Motor neuron (in vitro differentiated cells): ENCODE results near the gene NIPSNAP3A. TPM values are rescaled to one million over a fixed set of nuclear protein-coding genes. Genes with fewer than 3 reads are reported as not detected.

Experiments
- ATAC-seq, 8 experiments: fragments of 200-7000 bp; cut with Tn5 transposase; replicated peaks in 6 of 8; 2 replicates each; pipeline ENCODE4 v1.8.0; 2021; ENCODE audit warnings: mild to moderate bottlenecking in 8 of 8, moderate library complexity in 8 of 8
- H3K27ac ChIP-seq, 2 donors: fragments of 250-450 bp; sonication (Bioruptor Pico); 2 replicates each; pipeline ENCODE4 v1.9.0; 2021; ENCODE audit warnings: antibody characterized with exemption in 2 of 2, mild to moderate bottlenecking in 2 of 2, moderate library complexity in 1 of 2
- H3K4me1 ChIP-seq, 2 donors: fragments of 250-450 bp; sonication (Bioruptor Pico); replicated peaks in 1 of 2; 2 replicates each; pipeline ENCODE4 v1.6.1; 2021; ENCODE audit warnings: antibody characterized with exemption in 2 of 2, mild to moderate bottlenecking in 2 of 2, moderate library complexity in 1 of 2
- H3K4me3 ChIP-seq, 5 donors: fragments of 250-450 bp; sonication (Bioruptor Pico); 2 replicates each; pipeline ENCODE4 v1.9.0; 2021; ENCODE audit warnings: antibody characterized with exemption in 5 of 5, mild to moderate bottlenecking in 5 of 5, moderate library complexity in 4 of 5
- WGBS, 10 experiments: fragments of 450-650 bp; shearing (Covaris generic); methylation state at CpG; one replicate each; pipeline ENCODE4 v1.0.0; 2022; 5-methylcytosine and 5-hydroxymethylcytosine counted together
- in situ Hi-C, 9 experiments: fragments of 400-800 bp; cut with MboI; loops; one replicate each; pipeline ENCODE4 v1.15.0; 2021; ENCODE audit warnings: low sequenced_read_pairs in 9 of 9, low pct_unique_long_range_greater_than_20kb in 2 of 9; ENCODE audit not compliant: unreplicated experiment in 9 of 9
- total RNA-seq, 8 experiments: library from RNA; unstranded; fragments of 300-600 nt; gene quantifications; 2 replicates each; pipeline versions ENCODE4 v1.2.3 to v1.2.4, GENCODE V29; 2022

NIPSNAP3A gene
- total RNA-seq, 8 experiments from 2014 or later = 15.6 to 44.8 (median 23.1) TPM

DNA sequence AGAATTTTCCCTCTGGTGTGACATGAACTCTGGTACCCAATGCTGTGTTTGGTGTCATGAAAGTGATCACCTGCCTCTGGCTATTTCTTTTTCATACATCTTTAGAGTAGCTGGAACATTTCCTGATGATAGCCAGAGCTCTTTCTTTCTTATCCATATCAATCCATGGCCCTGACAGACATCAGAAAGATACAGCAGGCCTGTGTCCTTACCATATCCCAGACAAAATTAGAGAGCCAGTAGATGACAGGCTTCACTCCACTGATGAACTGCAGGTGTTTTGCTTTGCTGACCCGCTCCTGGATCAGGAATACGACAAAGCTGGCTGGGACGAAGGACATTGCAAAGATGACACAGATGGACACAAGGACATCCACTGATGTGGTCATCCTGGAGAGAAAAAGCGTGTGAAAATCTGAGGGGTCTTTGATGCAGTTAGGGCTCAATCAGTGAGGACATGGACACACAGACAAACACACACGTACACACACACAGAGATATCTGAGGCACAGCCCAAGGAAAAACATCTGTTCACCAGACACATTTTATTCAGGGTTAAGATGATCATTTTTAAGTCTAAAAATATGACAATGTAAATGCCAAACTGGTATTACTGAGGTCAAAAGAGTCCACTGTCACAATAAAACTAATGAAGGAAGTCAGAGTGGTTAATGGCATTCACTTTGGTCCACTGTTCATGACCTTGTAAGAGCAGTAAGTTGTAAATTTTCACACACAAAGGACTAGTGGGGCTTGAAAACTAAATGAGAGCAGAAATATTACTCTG, 50.9 kb downstream of the NIPSNAP3A start:
- no peak overlapping the region for H3K4me3 ChIP-seq
- 27 to 98% (median 83%) methylated on average over 1 to 5 of the region's 5 CpGs for WGBS, 10 experiments
- peaks cover 4 to 37% of the 10 kb centered on the region in 2 donors for H3K4me1 ChIP-seq
- in situ Hi-C loops = loop anchor here in 2 of 9 experiments (25.0 kb wide), 2 partner anchors 364 to 614 kb away; no protein-coding TSS in a partner anchor
- peak in 3 of 8 experiments; percentile 10 to 46 (median 29) for ATAC-seq
- H3K27ac ChIP-seq = no peak overlapping the region

DNA sequence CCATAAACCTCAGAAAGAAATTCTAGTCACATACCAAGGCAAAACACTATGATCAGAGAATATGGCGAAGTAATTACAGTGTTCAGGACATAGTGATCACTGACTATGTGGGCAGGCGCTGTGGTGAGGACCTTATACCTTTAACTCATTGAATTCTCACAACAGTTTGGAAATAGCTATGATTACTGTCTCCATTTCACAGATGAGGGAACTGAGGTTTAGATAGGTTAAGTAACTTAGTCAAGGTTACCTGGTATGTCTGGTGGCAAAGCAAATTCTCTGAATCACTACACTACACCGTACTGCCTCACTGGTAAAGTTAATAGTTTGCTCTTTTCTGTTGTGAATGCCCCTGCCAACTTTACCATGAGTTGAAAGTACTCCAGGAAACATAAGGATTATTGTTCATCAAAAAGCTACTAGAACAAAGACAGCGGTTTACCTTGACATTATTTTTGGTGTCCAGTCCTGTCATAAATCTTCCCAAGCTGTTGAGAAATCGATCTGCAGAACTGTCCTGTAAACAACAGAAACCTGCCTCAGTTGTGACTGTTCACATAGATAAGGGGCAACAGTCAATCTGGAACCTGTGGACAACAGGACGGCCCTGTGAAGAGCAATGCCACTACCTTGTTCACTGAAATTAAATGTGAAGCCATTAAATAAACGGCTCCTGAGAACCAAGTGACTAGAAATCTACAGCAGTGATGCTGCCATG, 52.7 kb downstream of the NIPSNAP3A start:
- H3K4me1 ChIP-seq = peaks cover 4 to 37% of the 10 kb centered on the region in 2 donors
- in situ Hi-C loops = no loop called here
- no peak overlapping the region for H3K27ac ChIP-seq
- 81 to 100% (median 90%) methylated on average over 2 to 5 of the region's 7 CpGs; no CpG with 5 or more reads in 2 of the 10 experiments for WGBS, 10 experiments
- no peak for ATAC-seq
- H3K4me3 ChIP-seq = no peak overlapping the region

GRCh38 chr9:104802110-104802509, 54.6 kb downstream of the NIPSNAP3A start:
- no peak overlapping the region for H3K4me3 ChIP-seq
- H3K4me1 ChIP-seq = peaks cover 0 to 27% of the 10 kb centered on the region in 2 donors
- ATAC-seq = no peak
- 75 to 100% (median 94%) methylated on average over 1 to 5 of the region's 5 CpGs; no CpG with 5 or more reads in 2 of the 10 experiments for WGBS, 10 experiments
- H3K27ac ChIP-seq = no peak overlapping the region
- in situ Hi-C loops = no loop called here

GRCh38 chr9:104802906-104803305, 55.4 kb downstream of the NIPSNAP3A start:
- WGBS, 10 experiments = 50 to 100% (median 82%) methylated on average over 1 to 2 of the region's 2 CpGs; no CpG with 5 or more reads in 4 of the 10 experiments
- ATAC-seq = no peak
- peaks cover 0 to 19% of the 10 kb centered on the region in 2 donors for H3K4me1 ChIP-seq
- no peak overlapping the region for H3K27ac ChIP-seq
- in situ Hi-C loops = no loop called here
- no peak overlapping the region for H3K4me3 ChIP-seq

GRCh38 chr9:104805441-104805840, 58.0 kb downstream of the NIPSNAP3A start:
- in situ Hi-C loops = no loop called here
- no peaks in the 10 kb centered on the region for H3K4me1 ChIP-seq
- H3K4me3 ChIP-seq = no peak overlapping the region
- H3K27ac ChIP-seq = no peak overlapping the region
- 73 to 100% methylated on average over 2 of the region's 2 CpGs; no CpG with 5 or more reads in 8 of the 10 experiments for WGBS, 10 experiments
- no peak for ATAC-seq

- H3K27ac ChIP-seq = no peak overlapping the region
- WGBS, 10 experiments = 0 to 87% (median 60%) methylated on average over 1 to 3 of the region's 3 CpGs; no CpG with 5 or more reads in 3 of the 10 experiments
- H3K4me3 ChIP-seq = no peak overlapping the region
- in situ Hi-C loops = no loop called here
- H3K4me1 ChIP-seq = no peaks in the 10 kb centered on the region
- ATAC-seq = peak in 3 of 8 experiments; percentile 84 to 94 (median 90)
Observed at GRCh38 chr9:104808035-104808614, 60.6 kb downstream of the NIPSNAP3A start.

Other genes starting within 250 kb of the NIPSNAP3A start
- under 1 TPM in 2 of 8 experiments, not detected in 6; 0.36 to 0.43 TPM for gene OR13F1, start 243.4 kb upstream of the NIPSNAP3A start, total RNA-seq
- under 1 TPM in 1 of 8 experiments, not detected in 7; 0.62 TPM for gene OR13C4, start 220.5 kb upstream of the NIPSNAP3A start, total RNA-seq
- gene OR13C3, start 210.8 kb upstream of the NIPSNAP3A start, total RNA-seq = under 1 TPM in 1 of 8 experiments, not detected in 7; 0.31 TPM
- under 1 TPM in 1 of 8 experiments, not detected in 7; 0.43 TPM for gene OR13C8, start 178.5 kb upstream of the NIPSNAP3A start, total RNA-seq
- gene OR13C5, start 148.3 kb upstream of the NIPSNAP3A start, total RNA-seq = under 1 TPM in 2 of 8 experiments, not detected in 6; 0.23 to 0.47 TPM
- under 1 TPM in 1 of 8 experiments, not detected in 7; 0.47 TPM for gene OR13C2, start 142.1 kb upstream of the NIPSNAP3A start, total RNA-seq
- gene OR13C9, start 129.5 kb upstream of the NIPSNAP3A start, total RNA-seq = under 1 TPM in 1 of 8 experiments, not detected in 7; 0.33 TPM
- 1 to 10 TPM in 1 of 8 experiments, under 1 TPM in 5, not detected in 2; 0.21 to 1.1 (median 0.32) TPM for gene OR13D1, start 53.2 kb upstream of the NIPSNAP3A start, total RNA-seq
- gene NIPSNAP3B, start 16.4 kb downstream of the NIPSNAP3A start, total RNA-seq = 1 to 10 TPM in 3 of 8 experiments, under 1 TPM in 5; 0.29 to 2.6 (median 0.48) TPM
- gene ABCA1, start 180.5 kb downstream of the NIPSNAP3A start, total RNA-seq = 100 to 1,000 TPM in 1 of 8 experiments, 10 to 100 TPM in 4, 1 to 10 TPM in 3; 9.1 to 103 (median 15.4) TPM